Measurements from ENCODE around the gene SAMD14.

GRCh38 chr17:50096092-50096491, 33.9 kb downstream of the SAMD14 start:
- TF ChIP-seq POLR2A (IDR thresholded peaks at IDR 0.05) = no peak
- TF ChIP-seq CTCF (IDR thresholded peaks at IDR 0.05) = no peak

Measured in right lobe of liver (tissue), 4 donors.